ENCODE results near the gene MYL12A.
"Not testable (repeated sequence)": the region's sequence is repeated elsewhere in the genome, so short reads cannot be mapped to it uniquely, and the experiment has no call there.

The MYL12A gene

GRCh38 chr18:3247240-3248061 is at the start of gene MYL12A:
Gene MYL12A, plus strand, starts transcription at chr18:3247801. Its CDS starts 5,447 bp downstream, at chr18:3253248.
- DNase-seq, result peak; percentile 96

- DNase-seq, result not testable (repeated sequence)
These were observed 49.2 kb upstream of the MYL12A start for GRCh38 chr18:3198260-3198860.

GRCh38 chr18:3199942-3200645 is 47.5 kb upstream of the MYL12A start:
- no peak for DNase-seq

- no peak for DNase-seq
These were observed 42.4 kb upstream of the MYL12A start for GRCh38 chr18:3205239-3205638.

- peak; percentile 20 for DNase-seq
These were observed 40.0 kb upstream of the MYL12A start for GRCh38 chr18:3207565-3207964.

GRCh38 chr18:3209859-3210569 is 37.6 kb upstream of the MYL12A start:
- DNase-seq, result peak; percentile 4

GRCh38 chr18:3211236-3211992 is 36.2 kb upstream of the MYL12A start:
- DNase-seq, result peak; percentile 68

GRCh38 chr18:3212657-3213056 is 34.9 kb upstream of the MYL12A start:
- no peak for DNase-seq

GRCh38 chr18:3213300-3214059 is 34.1 kb upstream of the MYL12A start:
- DNase-seq, result no peak

- no peak for DNase-seq
These were observed 32.6 kb upstream of the MYL12A start for GRCh38 chr18:3214855-3215637.

GRCh38 chr18:3216987-3217386 is 30.6 kb upstream of the MYL12A start:
- no peak for DNase-seq

- peak; percentile 3 for DNase-seq
These were observed 29.5 kb upstream of the MYL12A start for GRCh38 chr18:3217948-3218647.

GRCh38 chr18:3218819-3219218 is 28.8 kb upstream of the MYL12A start:
- no peak for DNase-seq

GRCh38 chr18:3219241-3219630 is 28.4 kb upstream of the MYL12A start:
- no peak for DNase-seq

- DNase-seq, result no peak
These were observed 27.8 kb upstream of the MYL12A start, which contains the start of gene MYOM1 for GRCh38 chr18:3219631-3220335. Gene MYOM1, minus strand, starts transcription at chr18:3219968. Its CDS starts 4,745 bp downstream, at chr18:3215223.

GRCh38 chr18:3220868-3221267 is 26.7 kb upstream of the MYL12A start:
- DNase-seq, result not testable (repeated sequence)

GRCh38 chr18:3221496-3221895 is 26.1 kb upstream of the MYL12A start:
- DNase-seq, result no peak

- no peak for DNase-seq
These were observed 24.2 kb upstream of the MYL12A start for GRCh38 chr18:3223356-3223755.

- no peak for DNase-seq
These were observed 23.4 kb upstream of the MYL12A start for GRCh38 chr18:3224223-3224622.
